Transverse colon (tissue), 4 donors: ENCODE data around the gene SIK3.

Source experiments
- CTCF ChIP-seq, 5 experiments: fragments of 200-600 bp in 3 of 5; fragments of 450-650 bp in 2 of 5; sonication (generic) in 3 of 5; IDR thresholded peaks; 1 replicate in 2 of 5; 2 replicates in 3 of 5; pipeline ENCODE4 v1.5.1; 2016 to 2017; ENCODE audit warnings: antibody characterized with exemption in 5 of 5, inconsistent platforms in 3 of 5, mild to moderate bottlenecking in 2 of 5, moderate library complexity in 1 of 5
- EP300 ChIP-seq: sonication (generic); formaldehyde crosslinking; IDR thresholded peaks from one replicate; pipeline ENCODE4 v1.6.1; 2017; ENCODE audit warnings: antibody characterized with exemption, low read depth
- POLR2A ChIP-seq: fragments of 450-650 bp; IDR thresholded peaks from one replicate; pipeline ENCODE4 v1.6.1; 2016; ENCODE audit warnings: antibody characterized with exemption, mild to moderate bottlenecking, moderate library complexity
- POLR2AphosphoS5 ChIP-seq, 3 donors: sonication (generic); formaldehyde crosslinking; IDR thresholded peaks; one replicate each; pipeline ENCODE4 v1.6.1; 2016; ENCODE audit warnings: antibody characterized with exemption in 3 of 3

GRCh38 chr11:116910378-116910777 is 187.8 kb downstream of the SIK3 start:
- TF ChIP-seq CTCF (IDR thresholded peaks at IDR 0.05) (no peak), POLR2A (no peak), EP300 (no peak), POLR2AphosphoS5 (IDR thresholded peaks at IDR 0.05) (no peak)
